GM21723 (cell line): ENCODE results near the gene FIP1L1.
"Not testable (repeated sequence)": the region's sequence is repeated elsewhere in the genome, so short reads cannot be mapped to it uniquely, and the experiment has no call there.

Source experiments
- ATAC-seq: cut with Tn5 transposase; IDR thresholded peaks from one replicate; pipeline ENCODE4 v1.9.1; 2021; ENCODE audit warnings: mild to moderate bottlenecking, moderate library complexity; ENCODE audit not compliant: unreplicated experiment

Gene FIP1L1

DNA sequence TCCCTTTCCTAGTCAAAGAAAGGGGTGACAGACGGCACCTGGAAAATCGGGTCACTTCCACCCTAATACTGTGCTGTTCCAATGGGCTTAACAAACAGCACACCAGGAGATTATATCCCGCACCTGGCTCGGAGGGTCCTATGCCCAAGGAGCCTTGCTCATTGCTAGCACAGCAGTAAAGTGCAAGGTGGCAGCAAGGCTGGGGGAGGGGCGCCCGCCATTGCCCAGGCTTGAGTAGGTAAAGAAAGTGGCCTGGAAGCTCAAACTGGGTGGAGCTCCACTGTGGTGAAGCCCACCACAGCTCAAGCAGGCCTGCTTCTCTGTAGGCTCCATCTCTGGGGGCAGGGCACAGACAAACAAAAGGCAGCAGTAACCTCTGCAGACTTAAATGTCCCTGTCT lies 89.1 kb downstream of the FIP1L1 start:
- ATAC-seq, result not testable (repeated sequence)

- ATAC-seq, result no peak
Observed at GRCh38 chr4:53476232-53477037, 99.0 kb downstream of the FIP1L1 start.

DNA sequence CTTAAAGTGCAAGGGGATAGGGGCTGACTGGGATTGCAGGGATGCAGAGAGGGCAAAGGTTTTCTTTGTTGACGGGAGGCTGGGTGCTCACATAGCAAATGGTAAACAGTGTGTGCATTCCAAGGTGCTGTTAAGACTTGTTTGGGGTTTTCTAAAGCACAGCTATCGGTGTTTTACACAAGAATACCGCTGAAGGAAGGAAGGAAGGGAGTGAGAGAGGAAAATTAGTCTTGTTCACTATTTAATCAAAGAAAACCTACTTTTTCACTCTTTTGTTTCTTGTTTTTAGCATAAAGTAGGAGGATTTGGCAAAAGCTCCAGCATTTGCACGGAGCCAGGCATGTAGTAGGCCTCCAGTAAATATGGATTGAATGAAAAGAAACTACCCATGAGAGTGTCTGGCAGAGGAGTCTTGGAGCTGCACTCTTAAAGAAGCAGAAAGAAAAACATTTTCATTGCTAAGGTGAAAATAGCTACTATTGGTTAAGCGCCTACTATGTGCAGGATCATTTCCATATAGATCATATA lies 99.7 kb downstream of the FIP1L1 start:
- no peak for ATAC-seq

DNA sequence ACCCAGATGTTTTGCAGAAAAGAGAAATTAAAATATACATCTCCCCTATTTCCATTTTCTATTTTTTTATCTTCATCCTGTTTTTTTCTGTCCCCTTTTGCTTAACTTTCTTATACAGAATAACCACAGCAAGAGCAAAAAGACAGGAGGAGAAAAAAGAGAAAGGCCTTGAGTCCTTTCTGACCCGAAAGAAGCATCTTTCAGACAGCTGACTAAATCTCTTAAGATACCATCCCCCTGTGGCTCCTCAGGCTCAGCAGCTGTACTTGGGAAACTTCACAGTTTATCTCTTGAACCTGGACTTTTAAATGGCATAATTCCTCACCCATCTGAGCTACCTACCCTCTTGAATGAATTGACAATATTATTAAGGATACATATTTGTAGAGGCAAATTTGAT lies 100.2 kb downstream of the FIP1L1 start:
- no peak for ATAC-seq

- no peak for ATAC-seq
Observed at GRCh38 chr4:53478671-53479456, 101.4 kb downstream of the FIP1L1 start.

DNA sequence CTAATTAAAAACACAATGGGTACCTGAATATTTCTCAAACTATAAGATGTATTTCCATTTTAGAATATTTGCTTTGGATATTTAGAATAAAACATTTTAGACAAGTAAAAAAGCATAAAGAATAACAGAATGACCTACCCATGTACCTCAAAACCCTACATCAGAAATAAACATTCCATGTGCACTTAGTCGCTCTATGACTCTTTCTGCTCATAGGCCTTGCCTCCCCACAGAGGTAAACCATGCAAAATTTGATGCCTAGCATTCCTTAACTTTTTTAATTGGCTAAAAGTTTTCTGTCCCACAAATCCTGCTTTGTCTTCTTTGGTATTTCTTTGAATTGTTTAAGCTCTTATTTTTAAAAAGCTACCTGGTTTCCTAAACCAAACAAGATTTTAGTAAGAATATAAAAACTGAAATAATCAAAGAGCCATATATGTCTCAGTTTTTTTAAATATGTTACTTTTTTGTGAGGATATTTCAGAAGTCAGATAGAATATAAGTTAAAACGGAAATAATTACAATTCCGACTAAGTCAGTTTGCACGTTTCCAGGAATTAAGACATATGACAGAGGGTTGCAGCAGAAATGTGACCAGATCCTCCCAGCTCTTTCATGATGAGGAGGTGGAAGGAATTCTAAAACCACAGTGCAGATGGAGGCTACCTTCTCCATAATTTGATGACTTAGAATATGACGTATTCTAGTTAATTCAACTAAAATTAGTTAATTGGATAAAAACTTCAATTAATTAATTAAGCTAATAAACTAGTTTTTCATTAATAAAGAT lies 102.5 kb downstream of the FIP1L1 start:
- ATAC-seq, result no peak

DNA sequence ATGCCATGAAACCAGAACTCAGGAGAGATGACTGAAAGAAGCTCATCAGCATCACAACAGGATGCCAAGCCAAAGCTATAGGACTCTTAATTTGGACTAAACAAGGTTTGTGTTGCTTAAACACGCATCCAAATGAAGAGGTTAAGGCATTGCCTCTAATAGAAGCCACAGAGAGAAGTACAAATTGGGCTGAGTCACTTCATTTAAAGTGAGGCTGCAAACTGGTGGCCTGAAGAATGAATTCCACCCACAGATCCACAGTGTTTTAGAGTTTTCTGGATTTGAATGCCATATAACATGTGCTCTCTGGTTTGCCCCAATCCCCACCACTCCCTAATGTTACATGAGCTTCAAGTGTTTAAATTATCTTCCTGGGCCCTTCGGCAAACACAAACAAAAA lies 103.5 kb downstream of the FIP1L1 start:
- no peak for ATAC-seq

- no peak for ATAC-seq
Observed at GRCh38 chr4:53481586-53481985, 104.1 kb downstream of the FIP1L1 start.

DNA sequence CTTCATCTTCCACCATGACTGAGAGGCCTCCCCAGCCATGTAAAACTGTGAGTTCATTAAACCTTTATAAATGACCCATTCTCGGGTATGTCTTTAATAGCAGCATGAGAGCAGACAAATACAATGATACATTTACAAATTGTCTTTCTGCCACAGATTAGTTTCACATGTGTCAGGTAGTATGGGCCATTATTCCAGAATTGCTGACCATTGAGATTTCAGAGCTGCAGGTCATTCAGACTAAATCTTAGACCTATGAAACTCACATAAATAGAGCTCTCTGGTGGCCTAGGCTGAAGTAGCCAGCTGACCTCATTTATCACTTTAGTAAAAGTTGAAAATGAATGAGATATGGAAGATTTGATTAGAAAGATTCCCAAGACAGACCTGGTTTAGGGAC lies 105.8 kb downstream of the FIP1L1 start:
- no peak for ATAC-seq

GRCh38 chr4:53484911-53485657 lies 107.6 kb downstream of the FIP1L1 start:
- ATAC-seq, result no peak

GRCh38 chr4:53485658-53486040 lies 108.2 kb downstream of the FIP1L1 start:
- no peak for ATAC-seq

DNA sequence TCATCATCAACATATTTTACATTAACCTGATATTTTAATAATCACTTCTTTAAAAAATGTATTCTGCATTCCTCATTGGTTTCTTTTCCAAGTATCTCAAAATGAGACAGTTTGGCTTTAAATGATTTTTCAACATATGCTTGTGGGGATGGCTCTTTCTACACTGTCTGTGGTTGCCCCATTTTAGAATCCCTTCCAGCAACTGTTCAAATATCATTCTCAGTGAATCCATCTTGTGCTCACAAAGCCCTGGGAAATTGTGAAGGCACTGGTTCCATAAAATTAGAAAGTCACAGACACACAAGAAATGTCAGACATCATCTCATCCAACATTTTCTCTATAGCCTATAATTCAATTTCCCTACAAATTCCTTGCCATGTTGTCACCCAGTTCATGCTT lies 110.3 kb downstream of the FIP1L1 start:
- no peak for ATAC-seq

DNA sequence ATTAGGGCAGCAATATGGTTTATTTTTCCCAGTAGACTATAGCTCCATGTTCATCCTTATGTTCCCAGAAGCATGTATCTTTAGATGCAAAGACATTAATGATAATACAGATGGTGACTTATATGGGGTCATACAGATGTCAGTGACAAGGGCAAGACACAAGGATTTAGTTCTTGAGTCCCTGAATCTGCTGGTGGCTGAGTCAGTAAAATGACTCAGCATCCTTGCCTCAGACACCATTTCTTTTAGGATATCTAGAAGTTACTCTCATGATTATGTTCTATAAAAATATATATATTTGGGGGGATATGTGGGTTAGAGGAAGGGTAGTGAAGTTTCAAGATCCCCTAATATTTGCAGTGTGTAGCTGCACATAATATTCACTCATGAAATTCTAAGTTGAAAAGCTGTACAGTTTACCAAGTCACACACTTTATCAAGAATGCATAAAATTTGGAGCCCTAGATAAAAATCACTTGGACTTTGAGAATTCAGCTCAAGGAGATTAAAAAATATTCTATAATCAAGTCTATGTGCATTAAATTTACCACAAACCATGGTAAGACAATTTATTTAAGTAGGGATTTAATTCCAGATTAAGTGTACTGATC lies 111.9 kb downstream of the FIP1L1 start:
- ATAC-seq, result no peak

- no peak for ATAC-seq
Observed at GRCh38 chr4:53490161-53490956, 112.9 kb downstream of the FIP1L1 start.

DNA sequence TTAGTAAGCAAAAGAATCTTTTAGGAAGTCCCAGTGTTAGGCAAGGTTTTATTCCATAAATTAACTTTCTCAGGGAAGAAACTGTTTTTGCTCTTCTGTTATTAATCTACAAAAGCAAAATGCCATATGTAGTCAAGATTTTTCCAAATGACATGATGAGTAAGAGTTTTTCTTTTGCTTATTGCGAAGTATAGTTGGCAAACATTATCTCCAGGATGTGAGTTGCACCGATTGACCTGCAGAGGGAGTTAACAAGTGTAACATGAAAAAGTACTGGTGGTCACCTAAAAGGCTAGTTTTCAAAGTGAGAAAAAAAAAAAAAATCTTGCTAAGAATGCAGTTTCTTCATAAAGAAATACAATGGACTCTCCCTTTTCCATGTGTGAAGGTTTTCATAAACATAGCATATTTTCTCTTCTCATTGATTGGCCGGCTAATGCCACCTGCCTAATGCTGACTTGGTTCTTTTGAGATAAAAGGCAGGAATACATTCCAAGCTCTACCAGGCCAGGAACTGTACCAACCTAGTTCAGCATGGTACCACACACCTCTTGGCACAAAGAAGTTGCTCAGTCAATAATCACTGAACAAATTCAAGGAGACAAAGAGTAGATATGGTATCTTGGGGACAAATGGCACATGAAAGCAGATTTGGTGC lies 113.7 kb downstream of the FIP1L1 start:
- ATAC-seq, result no peak

DNA sequence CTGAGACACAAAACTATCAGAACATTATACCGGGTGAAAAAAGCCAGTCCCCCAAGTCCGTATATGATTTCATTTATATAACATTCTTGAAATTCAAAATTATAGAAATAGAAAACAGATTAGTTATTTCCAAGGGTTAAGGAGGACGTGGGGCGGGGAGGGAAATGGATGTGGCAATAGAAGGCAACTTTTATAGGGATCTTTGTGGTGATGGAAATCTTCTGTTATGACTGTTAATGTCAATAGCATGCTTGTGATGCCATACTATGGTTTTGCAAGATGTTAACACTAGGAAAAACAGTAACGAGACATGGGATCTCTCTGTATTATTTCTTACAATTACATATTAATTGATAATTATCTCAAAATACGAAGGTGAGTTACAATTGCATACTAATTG lies 117.4 kb downstream of the FIP1L1 start:
- ATAC-seq, result no peak

- ATAC-seq, result no peak
Observed at GRCh38 chr4:53497487-53498244, 120.2 kb downstream of the FIP1L1 start.

GRCh38 chr4:53498706-53499105 lies 121.3 kb downstream of the FIP1L1 start:
- no peak for ATAC-seq
